Ishikawa (cell line): Measurements from ENCODE around the gene MAGI2.

Source experiments
- CEBPB ChIP-seq: IDR thresholded peaks from 2 replicates; pipeline ENCODE4 v1.6.1; 2012
- CREB1 ChIP-seq: IDR thresholded peaks from 2 replicates; pipeline ENCODE4 v1.6.1; 2012; ENCODE audit warnings: low read depth
- EGR1 ChIP-seq: IDR thresholded peaks from 2 replicates; pipeline ENCODE4 v1.6.1; 2012
- EP300 ChIP-seq: IDR thresholded peaks from 2 replicates; pipeline ENCODE4 v1.6.1; 2012; ENCODE audit warnings: borderline replicate concordance
- FOXM1 ChIP-seq: IDR thresholded peaks from 2 replicates; pipeline ENCODE4 v1.6.1; 2012; ENCODE audit warnings: low read depth, borderline replicate concordance
- MAX ChIP-seq: IDR thresholded peaks from 2 replicates; pipeline ENCODE4 v1.6.1; 2012
- NFIC ChIP-seq: IDR thresholded peaks from 2 replicates; pipeline ENCODE4 v1.6.1; 2012
- RAD21 ChIP-seq: IDR thresholded peaks from 2 replicates; pipeline ENCODE4 v1.6.1; 2012; ENCODE audit warnings: low read depth
- REST ChIP-seq: IDR thresholded peaks from 2 replicates; pipeline ENCODE4 v1.6.1; 2012; ENCODE audit warnings: low read depth, mild to moderate bottlenecking
- TAF1 ChIP-seq: IDR thresholded peaks from 2 replicates; pipeline ENCODE4 v1.6.1; 2012; ENCODE audit warnings: low read depth, mild to moderate bottlenecking
- TEAD4 ChIP-seq: IDR thresholded peaks from 2 replicates; pipeline ENCODE4 v1.6.1; 2012
- USF1 ChIP-seq: IDR thresholded peaks from 2 replicates; pipeline ENCODE4 v1.6.1; 2012
- YY1 ChIP-seq: IDR thresholded peaks from 2 replicates; pipeline ENCODE4 v1.6.1; 2012; ENCODE audit warnings: low read depth

- TF ChIP-seq RAD21: no peak
- no peak for TF ChIP-seq TAF1
- TF ChIP-seq MAX: no peak
- no peak for TF ChIP-seq EP300
- no peak for TF ChIP-seq REST
- TF ChIP-seq EGR1: no peak
- no peak for TF ChIP-seq YY1
- TF ChIP-seq FOXM1: no peak
- no peak for TF ChIP-seq NFIC
- TF ChIP-seq TEAD4: no peak
- no peak for TF ChIP-seq CEBPB
- TF ChIP-seq USF1: no peak
- no peak for TF ChIP-seq CREB1
Observed at GRCh38 chr7:78024591-78024990, 1428.9 kb downstream of the MAGI2 start.
